Astrocyte (in vitro differentiated cells and primary cell): Measurements from ENCODE around the gene GALNT2. TPM values are rescaled to one million over a fixed set of nuclear protein-coding genes. Genes with fewer than 3 reads are reported as not detected.

ENCODE experiments used
- DNase-seq: peaks from one replicate; pipeline ENCODE4 v3.0.0-alpha.2; 2010; ENCODE audit warnings: low read depth
- FAIRE-seq: peaks from 2 replicates; lab custom pipeline; 2011; peaks lifted over from hg19 to GRCh38; lab: Jason Lieb, UNC
- H2AFZ ChIP-seq: 2 replicates; pipeline ENCODE4 v1.6.0; 2012; ENCODE audit warnings: low read depth, low read length, inconsistent platforms
- H3K27ac ChIP-seq: 2 replicates; pipeline ENCODE4 v1.5.1; 2011; ENCODE audit warnings: low read depth, low read length, inconsistent platforms
- H3K27me3 ChIP-seq: 2 replicates; pipeline ENCODE4 v1.6.0; 2011; ENCODE audit warnings: low read length, inconsistent platforms; ENCODE audit not compliant: insufficient read depth
- H3K36me3 ChIP-seq: 2 replicates; pipeline ENCODE4 v1.5.1; 2011; ENCODE audit warnings: low read length, inconsistent platforms; ENCODE audit not compliant: insufficient read depth
- H3K4me1 ChIP-seq: 2 replicates; pipeline ENCODE4 v1.5.1; 2011; ENCODE audit warnings: low read length, inconsistent platforms; ENCODE audit not compliant: insufficient read depth
- H3K4me2 ChIP-seq: 2 replicates; pipeline ENCODE4 v1.6.0; 2012; ENCODE audit warnings: low read length, inconsistent platforms
- H3K4me3 ChIP-seq: 2 replicates; pipeline ENCODE4 v1.5.1; 2011; ENCODE audit warnings: low read depth, mild to moderate bottlenecking, low read length, inconsistent platforms; ENCODE audit not compliant: insufficient read depth
- H3K79me2 ChIP-seq: 2 replicates; pipeline ENCODE4 v1.6.0; 2012; ENCODE audit warnings: mild to moderate bottlenecking, low read length, inconsistent platforms; ENCODE audit not compliant: insufficient read depth
- H3K9ac ChIP-seq: 2 replicates; pipeline ENCODE4 v1.6.0; 2012; ENCODE audit warnings: mild to moderate bottlenecking, low read length, inconsistent platforms
- H3K9me3 ChIP-seq: 2 replicates; pipeline ENCODE4 v1.5.1; 2012; ENCODE audit warnings: low read depth, mild to moderate bottlenecking, low read length, inconsistent platforms; ENCODE audit not compliant: insufficient read depth
- H4K20me1 ChIP-seq: 2 replicates; pipeline ENCODE4 v1.6.0; 2012; ENCODE audit warnings: low read length, inconsistent platforms; ENCODE audit not compliant: insufficient read depth
- H3K27ac Mint-ChIP-seq: one replicate; pipeline ENCODE4 v1.8.0; 2021; ENCODE audit warnings: mild to moderate bottlenecking, mixed read lengths; ENCODE audit not compliant: unreplicated experiment
- H3K27me3 Mint-ChIP-seq: one replicate; pipeline ENCODE4 v1.8.0; 2021; ENCODE audit warnings: low read depth, mixed read lengths; ENCODE audit not compliant: unreplicated experiment
- H3K36me3 Mint-ChIP-seq: one replicate; pipeline ENCODE4 v1.8.0; 2021; ENCODE audit warnings: low read depth, mixed read lengths; ENCODE audit not compliant: unreplicated experiment
- H3K4me1 Mint-ChIP-seq: one replicate; pipeline ENCODE4 v1.8.0; 2021; ENCODE audit warnings: low read depth, mixed read lengths; ENCODE audit not compliant: unreplicated experiment
- H3K4me3 Mint-ChIP-seq: one replicate; pipeline ENCODE4 v1.8.0; 2021; ENCODE audit warnings: mild to moderate bottlenecking, moderate library complexity, mixed read lengths; ENCODE audit not compliant: unreplicated experiment
- H3K9me3 Mint-ChIP-seq: one replicate; pipeline ENCODE4 v1.8.0; 2021; ENCODE audit warnings: mild to moderate bottlenecking, mixed read lengths; ENCODE audit not compliant: unreplicated experiment
- EZH2 ChIP-seq: IDR thresholded peaks from 2 replicates; pipeline ENCODE4 v1.6.1; 2012; ENCODE audit warnings: mild to moderate bottlenecking, low read length, inconsistent platforms; ENCODE audit not compliant: insufficient read depth
- total RNA-seq: library from RNA; stranded (reverse); gene quantifications from 2 replicates; pipeline ENCODE4 v1.2.1, GENCODE V29; 2021
- TF ChIP-seq, protein P1 (sequence below): IDR thresholded peaks from 2 replicates; pipeline ENCODE4 v1.5.1; 2011; ENCODE audit warnings: low read depth, mild to moderate bottlenecking, inconsistent platforms, low read length, moderate library complexity; ENCODE audit not compliant: insufficient read depth

GALNT2 gene
- total RNA-seq, 1 donor from 2014 or later = 507 TPM

DNA sequence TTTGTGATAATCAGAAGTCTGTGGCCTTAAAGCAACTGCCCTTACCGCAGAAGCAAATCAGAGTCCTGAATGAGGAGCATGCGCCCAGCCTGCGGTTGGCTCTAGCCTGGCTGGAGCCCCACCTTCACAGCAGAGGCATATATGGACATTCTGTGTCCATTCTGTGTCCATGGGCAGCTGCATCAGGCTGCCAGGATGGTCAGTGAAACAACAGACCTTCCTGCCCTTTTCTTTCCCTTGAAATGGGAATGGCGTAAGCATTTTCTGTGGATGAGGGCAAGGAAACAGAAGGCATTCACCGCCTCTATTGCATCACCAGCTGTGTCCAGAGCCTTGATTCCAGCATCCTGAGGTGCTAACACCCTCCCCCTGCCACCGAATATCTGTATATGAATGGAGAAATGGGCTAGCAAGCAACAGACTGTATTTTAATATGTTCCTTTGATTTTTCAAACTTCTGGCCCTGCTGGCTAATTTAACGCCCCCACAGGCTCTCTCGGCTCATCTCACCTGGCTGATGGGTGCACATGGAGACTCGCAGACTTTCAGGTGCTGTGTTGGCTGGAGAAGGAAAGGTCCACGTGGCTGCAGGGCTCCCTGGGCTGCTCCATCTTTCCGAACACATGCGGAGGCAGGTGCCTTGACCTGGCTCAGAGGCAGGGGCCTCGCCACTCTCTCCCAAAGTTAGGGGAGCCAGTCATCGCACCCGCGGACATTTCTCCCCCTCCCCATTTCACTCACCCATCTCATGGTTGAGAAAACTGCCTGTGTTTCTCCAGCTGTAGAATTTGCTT, 159.2 kb downstream of the GALNT2 start:
- Histone ChIP-seq H3K4me2 (no peak overlapping the region), H3K79me2 (peaks cover 34% of the 10 kb centered on the region), H3K36me3 (no peaks in the 10 kb centered on the region), H3K27ac (no peak overlapping the region), H3K9me3 (no peaks in the 10 kb centered on the region), H3K27me3 (no peaks in the 10 kb centered on the region), H3K4me3 (no peak overlapping the region), H2AFZ (no peak overlapping the region), H4K20me1 (peaks cover 55% of the 10 kb centered on the region), H3K4me1 (no peaks in the 10 kb centered on the region), H3K9ac (no peak overlapping the region)
- Mint-ChIP-seq H3K4me1 (peaks cover 22% of the 10 kb centered on the region), H3K36me3 (peaks cover 11% of the 10 kb centered on the region), H3K27me3 (no peaks in the 10 kb centered on the region), H3K9me3 (no peaks in the 10 kb centered on the region), H3K4me3 (peak overlapping the region; percentile 9), H3K27ac (peak overlapping the region; percentile 54)
- FAIRE-seq = no peak
- no peak for DNase-seq
- no peak for TF ChIP-seq EZH2
- TF ChIP-seq, protein P1, sequence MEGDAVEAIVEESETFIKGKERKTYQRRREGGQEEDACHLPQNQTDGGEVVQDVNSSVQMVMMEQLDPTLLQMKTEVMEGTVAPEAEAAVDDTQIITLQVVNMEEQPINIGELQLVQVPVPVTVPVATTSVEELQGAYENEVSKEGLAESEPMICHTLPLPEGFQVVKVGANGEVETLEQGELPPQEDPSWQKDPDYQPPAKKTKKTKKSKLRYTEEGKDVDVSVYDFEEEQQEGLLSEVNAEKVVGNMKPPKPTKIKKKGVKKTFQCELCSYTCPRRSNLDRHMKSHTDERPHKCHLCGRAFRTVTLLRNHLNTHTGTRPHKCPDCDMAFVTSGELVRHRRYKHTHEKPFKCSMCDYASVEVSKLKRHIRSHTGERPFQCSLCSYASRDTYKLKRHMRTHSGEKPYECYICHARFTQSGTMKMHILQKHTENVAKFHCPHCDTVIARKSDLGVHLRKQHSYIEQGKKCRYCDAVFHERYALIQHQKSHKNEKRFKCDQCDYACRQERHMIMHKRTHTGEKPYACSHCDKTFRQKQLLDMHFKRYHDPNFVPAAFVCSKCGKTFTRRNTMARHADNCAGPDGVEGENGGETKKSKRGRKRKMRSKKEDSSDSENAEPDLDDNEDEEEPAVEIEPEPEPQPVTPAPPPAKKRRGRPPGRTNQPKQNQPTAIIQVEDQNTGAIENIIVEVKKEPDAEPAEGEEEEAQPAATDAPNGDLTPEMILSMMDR = no peak

- Histone ChIP-seq H3K27me3 (no peaks in the 10 kb centered on the region), H3K4me3 (no peak overlapping the region), H3K9me3 (no peaks in the 10 kb centered on the region), H3K36me3 (no peaks in the 10 kb centered on the region), H2AFZ (no peak overlapping the region), H4K20me1 (peaks cover 51% of the 10 kb centered on the region), H3K9ac (no peak overlapping the region), H3K79me2 (peaks cover 31% of the 10 kb centered on the region), H3K4me2 (no peak overlapping the region), H3K4me1 (peaks cover 5% of the 10 kb centered on the region), H3K27ac (no peak overlapping the region)
- Mint-ChIP-seq H3K27me3 (no peaks in the 10 kb centered on the region), H3K36me3 (peaks cover 15% of the 10 kb centered on the region), H3K4me1 (peaks cover 28% of the 10 kb centered on the region), H3K4me3 (peak overlapping the region; percentile 9), H3K9me3 (no peaks in the 10 kb centered on the region), H3K27ac (no peak overlapping the region)
- no peak for TF ChIP-seq EZH2
- TF ChIP-seq, protein P1 = no peak
- no peak for FAIRE-seq
- DNase-seq = no peak
Measured at GRCh38 chr1:230226814-230227213, 159.8 kb downstream of the GALNT2 start.
